AG10803 (cell line): ENCODE results near the gene GLE1.

Experiments used
- DNase-seq: peaks from one replicate; pipeline ENCODE4 v3.0.0; 2010; ENCODE audit warnings: low read depth
- H3K4me3 ChIP-seq: 2 replicates; pipeline ENCODE4 v1.5.1; 2011; ENCODE audit warnings: mild to moderate bottlenecking, low read length, control low read depth
- TF ChIP-seq, protein P1 (sequence below): conservative IDR thresholded peaks from 2 replicates; pipeline ENCODE4 v1.5.1; 2011; ENCODE audit warnings: mild to moderate bottlenecking, low read length, control low read depth, inconsistent platforms

Gene GLE1

DNA sequence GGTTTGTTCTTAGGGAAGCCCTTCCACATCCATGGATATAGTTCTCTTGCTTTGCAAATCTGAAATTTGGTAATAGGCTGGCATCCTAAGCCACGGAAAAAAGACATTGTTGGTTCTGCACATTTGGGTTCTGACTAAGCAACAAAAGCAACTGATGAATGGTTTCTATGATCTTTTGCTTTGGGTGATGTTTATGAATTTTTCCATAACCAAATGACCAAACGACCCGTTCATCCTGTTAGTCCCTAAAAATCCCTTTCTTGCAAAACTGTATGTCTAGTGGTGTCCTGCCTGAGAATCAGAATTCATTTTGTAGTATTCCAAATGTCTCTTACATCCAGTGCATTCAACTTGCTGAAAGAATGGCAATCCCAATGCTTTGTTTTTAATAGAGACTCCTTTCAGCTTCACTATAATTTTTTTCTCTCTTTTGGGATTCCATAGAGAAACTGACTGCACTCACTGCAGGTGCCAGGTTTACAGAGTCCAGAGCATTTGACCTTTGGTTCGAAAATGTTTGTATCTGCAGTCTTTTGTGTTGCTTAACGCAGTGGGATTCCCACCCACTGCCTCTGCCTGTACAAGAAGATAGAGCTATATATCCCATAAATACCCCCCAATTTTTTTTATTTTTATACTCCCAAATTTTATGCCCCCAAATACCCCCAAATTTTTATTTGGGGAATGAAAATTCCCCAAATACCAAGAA lies 52.6 kb downstream of the GLE1 start:
- TF ChIP-seq, protein P1, sequence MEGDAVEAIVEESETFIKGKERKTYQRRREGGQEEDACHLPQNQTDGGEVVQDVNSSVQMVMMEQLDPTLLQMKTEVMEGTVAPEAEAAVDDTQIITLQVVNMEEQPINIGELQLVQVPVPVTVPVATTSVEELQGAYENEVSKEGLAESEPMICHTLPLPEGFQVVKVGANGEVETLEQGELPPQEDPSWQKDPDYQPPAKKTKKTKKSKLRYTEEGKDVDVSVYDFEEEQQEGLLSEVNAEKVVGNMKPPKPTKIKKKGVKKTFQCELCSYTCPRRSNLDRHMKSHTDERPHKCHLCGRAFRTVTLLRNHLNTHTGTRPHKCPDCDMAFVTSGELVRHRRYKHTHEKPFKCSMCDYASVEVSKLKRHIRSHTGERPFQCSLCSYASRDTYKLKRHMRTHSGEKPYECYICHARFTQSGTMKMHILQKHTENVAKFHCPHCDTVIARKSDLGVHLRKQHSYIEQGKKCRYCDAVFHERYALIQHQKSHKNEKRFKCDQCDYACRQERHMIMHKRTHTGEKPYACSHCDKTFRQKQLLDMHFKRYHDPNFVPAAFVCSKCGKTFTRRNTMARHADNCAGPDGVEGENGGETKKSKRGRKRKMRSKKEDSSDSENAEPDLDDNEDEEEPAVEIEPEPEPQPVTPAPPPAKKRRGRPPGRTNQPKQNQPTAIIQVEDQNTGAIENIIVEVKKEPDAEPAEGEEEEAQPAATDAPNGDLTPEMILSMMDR: no peak
- no peak overlapping the region for H3K4me3 ChIP-seq
- DNase-seq: no peak

DNA sequence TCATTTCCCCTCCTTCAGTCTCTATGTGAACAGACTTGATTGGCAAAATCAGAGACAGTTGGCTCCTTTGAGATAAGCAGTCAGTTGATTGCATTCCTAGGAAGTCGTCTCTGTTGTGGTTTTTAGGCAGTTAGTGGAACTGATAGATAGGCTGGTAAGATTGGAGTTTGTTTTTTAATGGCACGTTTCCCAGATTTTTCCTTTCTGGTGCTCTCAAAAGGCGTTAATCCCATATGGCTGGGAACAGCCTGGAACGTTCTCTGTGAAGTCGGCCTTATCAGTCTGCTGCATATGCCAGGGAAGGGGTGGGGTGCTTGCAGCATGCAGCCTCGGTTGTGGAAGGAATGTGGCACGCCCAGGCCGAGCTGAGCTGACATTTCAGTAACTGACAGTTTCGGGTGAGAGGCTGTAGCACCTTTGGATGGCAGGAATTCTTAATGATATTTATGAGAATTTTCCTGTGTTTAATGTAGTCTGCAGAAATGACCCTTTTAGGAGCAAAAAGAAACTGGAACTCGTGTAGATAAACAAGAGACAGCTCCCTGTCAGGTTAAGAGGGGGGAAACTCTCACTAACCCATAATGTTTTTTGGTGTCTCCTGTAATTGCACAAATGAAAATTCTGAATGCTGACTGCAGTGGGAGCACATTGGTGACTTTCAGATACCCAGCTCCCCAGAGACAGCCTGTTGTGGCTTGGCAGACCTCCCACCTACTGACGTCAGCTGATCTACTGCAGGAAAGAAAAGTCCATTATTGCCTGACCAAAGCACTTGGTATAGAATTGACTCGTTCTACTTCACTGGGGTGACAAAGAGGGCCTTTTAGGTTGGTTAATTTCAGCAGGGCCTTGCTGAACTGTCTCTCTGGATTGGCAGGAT lies 54.2 kb downstream of the GLE1 start:
- peak overlapping the region; percentile 26 for H3K4me3 ChIP-seq
- DNase-seq: peak; percentile 86
- TF ChIP-seq, protein P1: no peak

DNA sequence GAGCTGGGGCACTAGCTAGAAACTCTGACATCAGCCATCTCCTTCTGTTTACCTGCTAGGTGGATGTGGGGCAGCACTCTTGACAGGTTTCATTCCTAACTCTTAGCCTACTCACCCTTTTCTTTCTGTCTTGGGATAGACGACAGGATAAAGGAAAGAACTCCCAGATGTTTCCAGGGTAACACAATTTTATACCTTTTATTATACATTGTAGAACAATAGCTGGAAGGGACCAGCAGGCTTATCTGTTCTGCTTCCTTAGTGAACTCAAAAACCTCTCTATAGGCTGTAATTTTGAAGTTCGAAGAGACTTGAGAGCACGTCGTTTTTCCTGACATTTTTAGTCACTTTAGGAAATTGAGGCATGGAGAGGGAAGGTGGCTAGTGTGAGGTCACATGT lies 61.1 kb downstream of the GLE1 start:
- H3K4me3 ChIP-seq: no peak overlapping the region
- TF ChIP-seq, protein P1: no peak
- DNase-seq: no peak

GRCh38 chr9:128568470-128569078 lies 64.1 kb downstream of the GLE1 start:
- H3K4me3 ChIP-seq: no peak overlapping the region
- no peak for DNase-seq
- TF ChIP-seq, protein P1: no peak

DNA sequence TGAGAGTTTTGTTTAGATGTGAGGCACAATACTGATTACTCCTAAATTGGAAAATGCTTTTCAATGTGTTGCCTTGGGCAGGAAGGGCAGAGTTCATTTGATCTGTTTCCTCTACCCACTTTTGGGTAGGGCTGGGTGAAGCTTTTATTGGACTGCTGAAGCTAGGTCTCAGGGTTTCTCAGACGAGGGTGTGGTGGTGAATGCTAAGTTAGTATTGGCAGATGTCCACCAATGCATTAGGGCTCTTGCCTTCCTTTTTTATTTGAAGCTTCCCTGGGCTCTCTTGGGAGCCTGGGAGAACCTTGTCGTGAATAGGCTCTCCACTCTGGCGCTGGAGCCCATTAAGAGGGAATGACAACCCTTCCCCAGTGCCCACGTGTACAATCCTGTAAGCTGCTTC lies 71.0 kb downstream of the GLE1 start:
- H3K4me3 ChIP-seq: no peak overlapping the region
- peak; percentile 53 for DNase-seq
- TF ChIP-seq, protein P1: no peak

GRCh38 chr9:128575916-128576315 lies 71.4 kb downstream of the GLE1 start:
- peak; percentile 69 for DNase-seq
- TF ChIP-seq, protein P1: no peak
- no peak overlapping the region for H3K4me3 ChIP-seq
